HG03045 (cell line): Measurements from ENCODE around the gene P2RY13.

Experiments used
- ATAC-seq: cut with Tn5 transposase; IDR thresholded peaks from one replicate; pipeline ENCODE4 v1.9.1; 2021; ENCODE audit warnings: mild to moderate bottlenecking, moderate library complexity; ENCODE audit not compliant: unreplicated experiment

The P2RY13 gene

GRCh38 chr3:151329363-151329762 lies at the start of gene P2RY13:
Gene P2RY13 (minus strand): TSS chr3:151329549. CDS start chr3:151329528, 21 bp downstream.
- no peak for ATAC-seq

DNA sequence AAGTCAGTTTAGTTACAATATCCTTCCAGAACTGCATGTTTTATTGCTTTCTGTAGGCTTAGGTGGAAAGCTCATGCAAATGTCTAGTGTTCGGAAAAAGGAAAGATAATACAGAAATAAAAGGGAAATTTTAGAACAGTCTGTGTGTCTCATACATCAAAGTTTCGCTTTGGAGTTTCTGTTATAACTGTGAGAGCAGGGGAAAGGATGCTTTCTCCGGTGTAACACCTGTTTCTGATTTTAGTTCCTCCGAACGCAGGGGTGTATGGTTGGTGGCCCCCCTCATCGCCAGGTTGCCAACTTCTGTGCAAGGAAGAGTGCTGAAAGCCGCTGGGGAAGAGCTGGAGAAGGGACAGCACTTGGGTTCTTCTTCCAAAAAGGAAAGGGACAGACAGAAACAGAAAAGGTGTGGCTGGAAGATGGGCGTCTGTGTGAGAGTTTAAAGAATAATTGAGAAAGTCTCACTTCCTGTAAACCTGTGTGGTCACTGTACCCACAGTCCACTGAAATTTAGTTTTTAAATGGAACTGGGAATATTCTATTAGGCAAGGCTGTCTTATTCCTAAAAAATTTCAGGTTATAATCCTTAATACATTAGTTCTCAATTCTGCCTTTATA lies 48.5 kb upstream of the P2RY13 start:
- no peak for ATAC-seq

DNA sequence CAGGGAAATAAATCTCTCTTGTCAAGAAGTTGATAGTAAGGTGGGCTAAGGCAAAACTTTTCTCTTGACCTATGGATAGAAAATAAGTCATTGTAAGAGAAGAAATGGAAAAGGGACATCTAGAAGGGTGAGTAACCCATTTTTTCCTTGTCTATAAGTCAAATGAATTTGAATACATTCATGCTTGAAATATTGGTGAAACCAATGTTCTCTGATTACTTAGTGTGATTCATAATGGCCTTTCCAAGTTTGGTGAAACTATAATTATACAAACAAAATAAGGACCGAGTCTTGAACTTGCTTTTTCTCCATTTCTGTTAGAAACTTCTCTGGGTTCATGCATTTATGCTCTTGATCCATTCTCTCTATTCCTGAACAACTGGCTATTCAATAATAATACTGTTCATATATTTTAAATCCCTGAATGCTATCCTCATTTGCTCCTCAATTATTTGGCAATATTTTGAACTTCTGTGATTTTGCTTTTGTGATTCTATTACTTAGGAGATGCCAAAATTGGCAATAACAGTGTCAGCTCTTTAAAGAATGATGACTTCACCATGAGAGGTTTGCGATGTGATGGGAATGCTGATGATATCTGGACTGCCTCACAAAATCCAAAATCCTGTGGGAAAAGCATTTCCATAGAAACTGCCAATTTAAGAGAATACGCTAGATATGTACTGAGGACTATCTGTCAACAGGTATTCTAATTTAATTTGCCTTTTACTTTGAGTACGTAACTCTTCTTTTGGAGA lies 42.9 kb upstream of the P2RY13 start:
- no peak for ATAC-seq

DNA sequence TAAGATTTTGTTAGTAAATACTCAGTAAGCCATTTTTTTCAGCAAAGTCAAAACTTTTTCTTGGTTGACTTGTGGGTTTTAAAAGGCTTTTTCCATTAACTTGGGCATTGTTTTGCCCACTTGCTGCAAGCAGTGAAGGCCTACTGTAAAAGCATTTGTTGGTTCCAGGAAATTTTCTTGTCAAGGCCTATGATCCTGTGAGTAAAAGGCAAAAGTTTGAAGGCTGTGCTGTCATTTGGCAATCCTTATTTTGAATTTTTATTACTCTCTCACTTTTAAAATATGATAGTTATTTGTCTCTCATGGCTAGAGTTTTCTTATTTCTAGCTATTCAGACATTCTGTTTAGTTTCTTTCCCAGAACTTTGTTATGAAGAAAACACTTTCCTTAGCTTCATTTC lies 42.2 kb upstream of the P2RY13 start:
- no peak for ATAC-seq

DNA sequence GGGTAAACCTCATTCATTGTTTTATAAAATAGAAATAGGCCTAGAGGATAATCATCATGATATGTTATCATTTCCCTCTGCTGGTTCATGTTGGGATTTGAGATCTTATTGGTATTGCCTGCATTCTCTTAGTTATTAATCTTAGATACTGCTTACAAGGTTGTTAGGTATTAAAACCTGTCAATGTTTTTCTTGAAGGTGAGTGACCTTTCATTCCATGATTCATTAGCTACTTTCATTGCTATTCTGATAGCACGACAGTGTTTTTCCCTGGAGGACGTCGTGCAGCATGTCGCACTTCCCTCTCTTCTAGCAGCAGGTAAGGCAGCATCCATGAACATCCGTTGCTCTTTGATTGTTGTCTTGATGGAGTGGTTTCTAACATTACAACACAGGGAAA lies 38.1 kb upstream of the P2RY13 start:
- no peak for ATAC-seq

- no peak for ATAC-seq
Observed at GRCh38 chr3:151366993-151367392, 37.6 kb upstream of the P2RY13 start.

DNA sequence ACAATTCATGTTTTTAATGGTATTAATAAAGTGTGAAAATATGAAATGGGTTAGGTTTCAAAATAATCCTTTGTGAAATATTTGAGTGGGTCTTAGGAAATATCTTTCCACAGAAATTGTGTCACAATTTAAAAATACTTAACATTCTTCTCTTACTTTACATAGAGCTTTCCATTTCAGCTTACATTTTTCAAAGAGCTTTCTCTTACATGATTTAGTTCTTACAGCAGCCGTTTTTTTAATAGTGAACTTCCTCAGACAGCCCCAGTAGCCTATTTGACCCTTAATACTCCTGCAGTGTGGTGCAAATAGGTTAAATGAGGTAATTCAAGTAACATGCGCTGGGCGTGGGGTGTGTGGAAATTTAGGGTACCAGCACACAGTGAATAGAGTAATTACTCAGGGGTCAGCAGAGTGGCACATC lies 33.4 kb upstream of the P2RY13 start:
- ATAC-seq = no peak

GRCh38 chr3:151357463-151357850 lies 28.1 kb upstream of the P2RY13 start:
- no peak for ATAC-seq

GRCh38 chr3:151356794-151357462 lies 27.6 kb upstream of the P2RY13 start:
- no peak for ATAC-seq

GRCh38 chr3:151351648-151352047 lies 22.3 kb upstream of the P2RY13 start:
- peak; percentile 20 for ATAC-seq

- peak; percentile 73 for ATAC-seq
Observed at GRCh38 chr3:151351219-151351618, 21.9 kb upstream of the P2RY13 start.

- ATAC-seq = no peak
Observed at GRCh38 chr3:151350656-151351055, 21.3 kb upstream of the P2RY13 start.

DNA sequence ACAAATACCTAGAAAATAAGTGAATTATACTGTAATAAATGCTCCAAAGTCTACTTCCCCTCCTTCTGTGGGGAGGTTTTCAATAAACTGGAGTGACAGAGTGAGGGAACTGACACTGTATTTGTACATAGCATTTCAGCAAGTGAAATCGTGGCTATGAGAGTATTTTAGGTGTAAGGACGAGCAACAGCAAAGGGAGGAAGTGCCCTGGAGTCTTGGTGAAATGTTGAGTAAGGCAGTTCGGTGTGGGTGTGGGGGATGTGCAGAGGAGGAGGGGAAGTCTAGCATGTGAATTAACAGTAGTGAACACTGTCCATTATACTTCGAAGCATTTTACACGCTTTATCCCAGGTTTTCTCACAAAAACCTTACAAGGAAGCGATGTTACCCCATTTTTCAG lies 18.1 kb upstream of the P2RY13 start:
- ATAC-seq = no peak

DNA sequence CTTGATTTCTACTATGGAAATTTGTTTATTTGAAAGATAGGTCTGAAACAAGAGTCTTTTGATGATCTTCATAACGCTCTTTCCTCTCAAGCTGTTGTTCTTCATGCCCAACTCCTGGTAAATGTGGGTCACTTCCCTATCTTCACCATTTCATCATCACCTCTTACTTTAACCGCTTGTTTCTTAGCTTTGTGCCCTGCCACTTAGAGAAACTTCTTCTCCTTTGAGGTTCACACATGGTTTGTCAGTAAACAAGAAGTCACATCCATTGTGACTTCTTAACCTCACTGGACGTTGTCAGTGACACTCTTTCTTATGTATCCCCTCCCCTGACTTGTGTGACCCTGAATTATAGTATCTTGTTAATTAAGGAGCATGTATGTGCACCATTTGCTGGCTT lies 16.9 kb upstream of the P2RY13 start:
- no peak for ATAC-seq

DNA sequence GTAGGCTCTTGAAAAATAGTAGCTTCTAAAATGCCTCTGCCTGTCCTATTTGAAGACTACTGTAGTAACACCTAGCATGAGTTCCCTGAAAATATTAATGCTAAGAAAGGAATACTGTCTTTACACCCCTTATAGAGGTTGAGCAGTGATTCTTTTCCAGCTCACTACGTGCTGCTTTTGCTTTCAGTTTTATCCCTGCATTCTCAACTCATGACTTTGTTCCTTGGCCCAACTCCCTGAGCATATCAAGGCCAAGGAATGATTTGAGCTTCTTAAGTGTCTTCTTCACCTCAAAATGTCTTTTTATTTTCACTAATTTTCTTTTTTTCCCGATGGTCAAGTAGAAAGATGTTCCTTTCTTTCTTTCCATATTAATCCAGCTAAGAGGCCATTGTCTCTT lies 16.5 kb upstream of the P2RY13 start:
- no peak for ATAC-seq

DNA sequence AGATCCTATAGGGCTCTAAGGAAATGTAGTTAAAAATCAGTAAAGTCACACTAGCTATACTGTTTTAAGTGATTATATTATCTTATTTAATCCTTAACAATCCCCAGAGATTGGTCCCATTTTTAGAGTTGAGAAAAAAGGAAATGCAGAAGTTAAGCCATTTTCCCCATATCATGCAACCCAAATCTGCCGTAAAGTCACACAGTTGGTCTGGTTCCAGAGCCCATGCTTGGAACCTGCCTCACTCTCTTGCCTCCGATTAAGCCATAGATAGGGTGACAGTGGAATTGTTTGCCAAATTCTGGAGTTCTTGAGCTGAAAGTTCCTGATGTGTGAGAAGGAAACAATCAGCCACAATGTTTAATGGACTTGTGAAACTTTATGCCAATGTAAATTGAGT lies 2.3 kb upstream of the P2RY13 start:
- no peak for ATAC-seq

DNA sequence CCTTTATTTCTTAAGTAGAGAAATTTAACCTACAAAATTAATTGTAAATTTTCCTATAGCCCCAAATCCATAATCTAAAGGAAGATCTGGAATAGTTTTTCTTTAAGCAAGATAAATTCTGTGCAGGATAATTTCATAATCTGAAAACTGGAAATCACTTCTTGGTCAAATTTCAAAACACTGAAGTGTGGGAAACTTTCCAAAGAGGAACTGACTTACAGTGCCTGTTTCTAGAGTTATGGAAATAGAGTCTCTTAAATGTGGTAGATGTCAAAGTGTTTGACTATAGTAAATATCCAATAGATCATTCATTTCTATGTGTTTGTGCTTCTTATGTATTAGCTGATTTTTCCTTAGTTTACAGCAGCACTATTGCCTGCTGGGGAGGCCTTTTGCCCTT lies 1.6 kb upstream of the P2RY13 start:
- no peak for ATAC-seq

DNA sequence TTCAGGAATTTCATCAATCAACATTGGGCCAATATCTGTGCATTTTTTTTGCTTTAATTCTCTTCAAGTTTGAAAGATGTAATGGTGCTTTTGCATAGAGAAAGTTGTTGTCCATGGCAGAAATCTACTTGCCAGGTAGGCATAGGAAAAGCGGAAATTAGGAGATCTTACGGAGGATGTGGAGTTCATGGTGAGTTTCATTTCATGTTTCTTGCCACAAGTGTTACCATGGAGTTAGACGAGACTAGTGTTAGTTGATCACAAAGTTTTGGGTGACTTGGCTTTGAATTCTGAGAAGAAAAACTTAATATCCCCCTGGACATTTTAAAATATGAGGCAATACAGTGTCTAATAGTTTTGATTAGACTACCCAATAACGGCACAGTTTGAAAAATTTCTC lies 1.0 kb upstream of the P2RY13 start:
- ATAC-seq = no peak

GRCh38 chr3:151328298-151328995 lies 902 bp downstream of the P2RY13 start:
- no peak for ATAC-seq

DNA sequence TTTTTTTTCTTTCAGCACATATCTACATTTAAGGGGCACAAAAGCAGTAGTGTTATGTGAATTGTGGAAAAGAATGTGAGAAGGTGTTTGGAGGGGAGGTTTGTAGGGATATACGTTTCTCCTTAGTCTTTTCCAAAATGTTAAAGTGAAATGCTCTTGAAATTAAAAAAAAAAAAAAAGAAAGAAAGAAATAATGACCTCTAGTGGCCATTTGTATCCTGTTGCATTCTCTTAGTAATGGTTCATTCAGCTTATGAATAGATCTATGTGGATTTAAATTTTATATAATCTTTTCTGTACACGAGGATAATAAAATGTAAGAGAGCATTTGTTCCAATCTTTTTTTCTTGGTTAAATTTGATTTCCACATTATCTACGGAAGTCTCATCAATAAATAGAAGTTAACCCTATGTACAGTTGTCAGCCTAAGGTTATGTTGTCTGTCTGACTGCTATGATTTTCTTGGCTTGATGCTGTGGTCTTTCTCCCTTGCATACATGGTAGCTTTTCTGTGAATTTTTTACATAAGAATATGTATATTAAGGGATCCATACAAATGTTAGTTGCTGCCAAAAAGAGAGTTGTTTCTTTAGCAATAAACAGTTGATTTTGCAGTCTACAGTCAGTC lies 1.7 kb downstream of the P2RY13 start:
- ATAC-seq = no peak

DNA sequence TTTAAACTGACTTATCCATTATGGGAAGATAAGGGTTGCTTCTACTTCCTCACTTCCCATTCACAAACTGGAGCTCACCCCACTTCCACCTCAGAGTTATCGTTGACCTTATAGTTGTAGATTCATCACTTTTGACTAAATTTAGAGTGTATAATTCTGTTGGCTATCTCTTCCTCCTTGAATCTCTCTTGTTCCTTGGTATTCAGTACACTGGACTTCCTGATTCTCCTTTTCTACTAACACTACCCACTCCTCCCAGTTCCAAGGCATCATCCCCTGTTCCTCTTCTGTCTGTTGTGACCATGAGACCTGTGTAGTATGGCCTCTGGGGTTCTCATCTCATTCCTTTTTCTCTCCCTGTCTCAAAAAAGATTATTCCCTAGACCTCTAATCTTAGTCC lies 6.8 kb downstream of the P2RY13 start:
- ATAC-seq = no peak
